Fibroblast of the aortic adventitia (primary cell): ENCODE data around the gene REV3L. TPM values are rescaled to one million over a fixed set of nuclear protein-coding genes. Genes with fewer than 3 reads are reported as not detected.

ENCODE experiments used
- DNase-seq: peaks from one replicate; pipeline ENCODE4 v3.0.0-alpha.2; 2010; ENCODE audit warnings: low read depth
- H3K4me3 ChIP-seq: 2 replicates; pipeline ENCODE4 v1.5.1; 2011; ENCODE audit warnings: low read depth, mild to moderate bottlenecking, control low read depth, low read length, moderate library complexity
- CTCF ChIP-seq: IDR thresholded peaks from 2 replicates; pipeline ENCODE4 v1.5.1; 2011; ENCODE audit warnings: mild to moderate bottlenecking, low read length, control low read depth, inconsistent platforms; ENCODE audit not compliant: insufficient read depth
- total RNA-seq: library from RNA; depleted of rRNA; stranded (reverse); fragments of >200 nt; gene quantifications from 2 replicates; pipeline ENCODE4 v1.2.3, GENCODE V29; 2012; ENCODE audit warnings: low replicate concordance

Gene REV3L
- total RNA-seq, 1 donor: 77.4 TPM

DNA sequence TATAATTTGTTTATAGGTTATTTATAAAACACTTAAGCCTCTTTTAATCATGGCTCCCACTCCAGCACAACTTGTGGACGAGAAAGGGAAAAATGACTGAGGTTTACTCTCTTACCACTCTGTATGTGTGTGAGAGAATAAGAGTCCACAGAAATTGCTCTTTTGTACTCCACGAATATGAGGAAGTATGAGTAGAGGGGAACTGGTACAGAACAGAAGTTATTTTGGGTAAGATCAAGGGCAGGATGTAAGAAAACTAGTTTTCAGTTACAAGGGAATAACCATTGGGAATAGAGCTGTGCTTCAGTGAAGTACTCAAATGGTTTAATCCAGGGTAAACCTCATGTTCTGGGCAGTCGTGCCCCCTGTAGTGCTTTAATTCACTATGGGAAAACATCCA lies 72.6 kb downstream of the REV3L start:
- DNase-seq: no peak
- no peak overlapping the region for H3K4me3 ChIP-seq
- TF ChIP-seq CTCF: no peak

DNA sequence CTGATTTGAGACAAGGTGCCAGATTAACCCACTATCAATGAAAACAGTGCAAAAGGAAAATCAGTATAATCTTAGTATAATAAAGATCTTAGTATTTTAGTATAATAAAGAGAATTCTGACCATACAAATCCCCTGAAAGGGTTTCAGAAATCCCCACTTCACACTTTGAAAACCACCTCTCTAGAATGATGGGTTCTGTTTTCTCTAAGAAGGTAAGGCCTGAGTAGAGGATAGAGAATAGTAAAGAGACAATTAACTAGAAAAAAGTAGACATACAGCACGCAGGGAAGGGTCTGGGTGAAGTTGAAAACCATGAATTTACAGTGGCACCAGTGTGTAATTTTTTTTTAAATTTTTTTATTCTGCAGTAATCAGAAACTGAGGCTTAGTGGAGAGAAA lies 73.6 kb downstream of the REV3L start:
- no peak for TF ChIP-seq CTCF
- H3K4me3 ChIP-seq: no peak overlapping the region
- no peak for DNase-seq

- no peak for TF ChIP-seq CTCF
- no peak for DNase-seq
- H3K4me3 ChIP-seq: no peak overlapping the region
These were observed 75.3 kb downstream of the REV3L start for GRCh38 chr6:111407686-111408085.

GRCh38 chr6:111406200-111406721 lies 76.8 kb downstream of the REV3L start:
- no peak overlapping the region for H3K4me3 ChIP-seq
- no peak for TF ChIP-seq CTCF
- no peak for DNase-seq

- no peak for TF ChIP-seq CTCF
- H3K4me3 ChIP-seq: no peak overlapping the region
- no peak for DNase-seq
These were observed 79.6 kb downstream of the REV3L start for GRCh38 chr6:111403388-111403787.

GRCh38 chr6:111399626-111400025 lies 83.4 kb downstream of the REV3L start:
- TF ChIP-seq CTCF: no peak
- DNase-seq: no peak
- H3K4me3 ChIP-seq: no peak overlapping the region

- H3K4me3 ChIP-seq: no peak overlapping the region
- no peak for TF ChIP-seq CTCF
- DNase-seq: no peak
These were observed 94.3 kb downstream of the REV3L start for GRCh38 chr6:111388681-111389080.
